ENCODE measurements around the gene LRRC1. TPM values are rescaled to one million over a fixed set of nuclear protein-coding genes. Genes with fewer than 3 reads are reported as not detected.

The LRRC1 gene
- total and polyA plus RNA-seq, 10 of the 15 experiments (the other 5 are each of a cell fraction or from before 2014, with no cell fraction given): 0.35 to 9.3 (median 0.63) TPM

- TF ChIP-seq CUX1 (IDR thresholded peaks at IDR 0.05; ENCODE audit: insufficient replicate concordance, low read depth, low read length) (no peak), RUNX3 (IDR thresholded peaks at IDR 0.05; ENCODE audit: low read length) (no peak), MYB (IDR thresholded peaks at IDR 0.05; ENCODE audit: borderline replicate concordance, low read depth, low read length) (no peak), SMAD1 (IDR thresholded peaks at IDR 0.05; ENCODE audit: low read depth, partially characterized antibody) (no peak), POLR2AphosphoS5 (IDR thresholded peaks at IDR 0.05; ENCODE audit: low read length) (no peak), PRDM15 (CRISPR knock-in tag; IDR thresholded peaks at IDR 0.05) (no peak)
These were observed 58.0 kb downstream of the LRRC1 start (continued) for GRCh38 chr6:53852805-53853204.

Measured in GM12878 (cell line).